H9 (cell line): ENCODE measurements around the gene SCFD1. TPM values are rescaled to one million over a fixed set of nuclear protein-coding genes. Genes with fewer than 3 reads are reported as not detected.

Experiments
- DNase-seq: peaks from one replicate; pipeline ENCODE4 v3.0.0-alpha.2; 2017
- H2AFZ ChIP-seq: one replicate; pipeline ENCODE4 v1.6.1; 2013; ENCODE audit warnings: mild to moderate bottlenecking, low read length, control low read depth, moderate library complexity
- H2AK5ac ChIP-seq: 2 replicates; pipeline ENCODE4 v1.6.1; 2013; ENCODE audit warnings: low read length, control low read depth, mixed read lengths; ENCODE audit not compliant: insufficient read length
- H2BK120ac ChIP-seq: one replicate; pipeline ENCODE4 v1.6.1; 2013; ENCODE audit warnings: low read depth, mild to moderate bottlenecking, low read length, control low read depth, inconsistent platforms; ENCODE audit not compliant: poor library complexity, severe bottlenecking
- H2BK12ac ChIP-seq: 2 replicates; pipeline ENCODE4 v1.6.1; 2013; ENCODE audit warnings: low read length, control low read depth, mixed read lengths, low read depth; ENCODE audit not compliant: insufficient read length
- H2BK15ac ChIP-seq: 2 replicates; pipeline ENCODE4 v1.6.1; 2013; ENCODE audit warnings: low read depth, low read length, control low read depth
- H2BK20ac ChIP-seq: one replicate; pipeline ENCODE4 v1.6.1; 2013; ENCODE audit warnings: low read depth, mild to moderate bottlenecking, low read length, control low read depth, inconsistent platforms; ENCODE audit not compliant: poor library complexity, severe bottlenecking
- H2BK5ac ChIP-seq: 2 replicates; pipeline ENCODE4 v1.6.1; 2013; ENCODE audit warnings: low read length, control low read depth, mixed read lengths; ENCODE audit not compliant: insufficient read length
- H3K14ac ChIP-seq: 2 replicates; pipeline ENCODE4 v1.6.1; 2013; ENCODE audit warnings: low read length, control low read depth; ENCODE audit not compliant: insufficient read depth
- H3K18ac ChIP-seq: 2 replicates; pipeline ENCODE4 v1.6.1; 2013; ENCODE audit warnings: low read depth, mild to moderate bottlenecking, mixed read lengths, low read length, control low read depth; ENCODE audit not compliant: insufficient read length
- H3K23ac ChIP-seq: 2 replicates; pipeline ENCODE4 v1.6.1; 2013; ENCODE audit warnings: low read length, control low read depth, mixed read lengths, low read depth; ENCODE audit not compliant: insufficient read length
- H3K23me2 ChIP-seq: 2 replicates; pipeline ENCODE4 v1.6.1; 2013; ENCODE audit warnings: low read depth, mild to moderate bottlenecking, mixed read lengths, low read length, control low read depth; ENCODE audit not compliant: insufficient read length, poor library complexity, severe bottlenecking
- H3K27ac ChIP-seq: 2 replicates; pipeline ENCODE4 v1.5.1; 2013; ENCODE audit warnings: low read length, control low read depth, mixed read lengths, low read depth; ENCODE audit not compliant: insufficient read length
- H3K27me3 ChIP-seq: 2 replicates; pipeline ENCODE4 v1.6.1; 2013; ENCODE audit warnings: low read length, control low read depth, inconsistent platforms; ENCODE audit not compliant: insufficient read depth
- H3K4ac ChIP-seq: 2 replicates; pipeline ENCODE4 v1.6.1; 2013; ENCODE audit warnings: low read depth, mild to moderate bottlenecking, control low read depth, inconsistent platforms, low read length, moderate library complexity
- H3K4me1 ChIP-seq: 2 replicates; pipeline ENCODE4 v1.6.1; 2013; ENCODE audit warnings: low read length, control low read depth, inconsistent platforms; ENCODE audit not compliant: insufficient read depth
- H3K4me2 ChIP-seq: 2 replicates; pipeline ENCODE4 v1.6.1; 2013; ENCODE audit warnings: low read length, control low read depth, mixed read lengths; ENCODE audit not compliant: insufficient read length, insufficient read depth
- H3K56ac ChIP-seq: 2 replicates; pipeline ENCODE4 v1.6.1; 2013; ENCODE audit warnings: low read depth, mild to moderate bottlenecking, mixed read lengths, low read length, control low read depth; ENCODE audit not compliant: insufficient read length
- H3K79me1 ChIP-seq: 2 replicates; pipeline ENCODE4 v1.6.1; 2013; ENCODE audit warnings: low read depth, mild to moderate bottlenecking, moderate library complexity, low read length, control low read depth, inconsistent platforms; ENCODE audit not compliant: insufficient read depth, poor library complexity, severe bottlenecking
- H3K79me2 ChIP-seq: 2 replicates; pipeline ENCODE4 v1.6.1; 2013; ENCODE audit warnings: low read length, control low read depth, inconsistent platforms; ENCODE audit not compliant: insufficient read depth
- H3K9ac ChIP-seq: 2 replicates; pipeline ENCODE4 v1.6.1; 2013; ENCODE audit warnings: low read length, control low read depth, mixed read lengths; ENCODE audit not compliant: insufficient read length; ENCODE audit errors: extremely low read depth
- H3K9me3 ChIP-seq: one replicate; pipeline ENCODE4 v1.6.1; 2013; ENCODE audit warnings: low read depth, low read length, inconsistent platforms; ENCODE audit not compliant: control insufficient read depth
- H3T11ph ChIP-seq: one replicate; pipeline ENCODE4 v1.6.1; 2013; ENCODE audit warnings: mild to moderate bottlenecking, low read length, control low read depth, inconsistent platforms
- H4K20me1 ChIP-seq: one replicate; pipeline ENCODE4 v1.6.1; 2013; ENCODE audit not compliant: control insufficient read depth, insufficient read length, insufficient read depth
- H4K5ac ChIP-seq: 2 replicates; pipeline ENCODE4 v1.6.1; 2013; ENCODE audit warnings: low read depth, mild to moderate bottlenecking, mixed read lengths, low read length, control low read depth; ENCODE audit not compliant: insufficient read length
- H4K8ac ChIP-seq: replicated peaks from 2 replicates; pipeline ENCODE4 v1.6.1; 2013; ENCODE audit warnings: low read length, control low read depth, mixed read lengths, low read depth; ENCODE audit not compliant: insufficient read length
- H4K91ac ChIP-seq: 2 replicates; pipeline ENCODE4 v1.6.1; 2013; ENCODE audit warnings: low read depth, mild to moderate bottlenecking, moderate library complexity, mixed read lengths, low read length, control low read depth; ENCODE audit not compliant: insufficient read length
- H3K27ac Mint-ChIP-seq, 3 experiments: 2 replicates in 2 of 3; 3 replicates in 1 of 3; pipeline ENCODE4 v1.8.0; 2020 to 2021; ENCODE audit warnings: mixed read lengths in 3 of 3, mild to moderate bottlenecking in 1 of 3, moderate library complexity in 1 of 3
- H3K27me3 Mint-ChIP-seq: 2 replicates; pipeline ENCODE4 v1.8.0; 2021; ENCODE audit warnings: low read depth, mild to moderate bottlenecking, moderate library complexity, mixed read lengths
- H3K36me3 Mint-ChIP-seq, 3 experiments: 2 replicates in 2 of 3; 3 replicates in 1 of 3; pipeline ENCODE4 v1.8.0; 2020 to 2021; ENCODE audit warnings: low read depth in 3 of 3, mixed read lengths in 3 of 3; ENCODE audit not compliant: insufficient read depth in 1 of 3
- H3K4me1 Mint-ChIP-seq, 2 experiments: 2 replicates each; pipeline ENCODE4 v1.8.0; 2020; ENCODE audit warnings: mixed read lengths in 2 of 2
- H3K4me3 Mint-ChIP-seq, 2 experiments: 2 replicates in 1 of 2; 3 replicates in 1 of 2; pipeline ENCODE4 v1.8.0; 2020 to 2021; ENCODE audit warnings: mild to moderate bottlenecking in 2 of 2, mixed read lengths in 2 of 2, moderate library complexity in 1 of 2
- H3K9me3 Mint-ChIP-seq, 2 experiments: 2 replicates in 1 of 2; 3 replicates in 1 of 2; pipeline ENCODE4 v1.8.0; 2020; ENCODE audit warnings: mild to moderate bottlenecking in 2 of 2, mixed read lengths in 2 of 2, moderate library complexity in 1 of 2
- WGBS: extraction: QIAGEN DNeasy Blood & Tissue Kit; methylation state at CpG from one replicate; pipeline ENCODE4 v1.1.7; 2013; ENCODE audit warnings: missing lambda C conversion rate, low lambda C conversion rate, mixed read lengths; ENCODE audit not compliant: insufficient read length; ENCODE audit errors: extremely low coverage; 5-methylcytosine and 5-hydroxymethylcytosine counted together
- total RNA-seq: library from RNA; stranded (reverse); gene quantifications from 2 replicates; pipeline ENCODE4 v1.2.1, GENCODE V29; 2021
- TF ChIP-seq, protein P1 (sequence below): fragments of 200-600 bp; sonication (generic); conservative IDR thresholded peaks from 3 replicates; pipeline ENCODE4 v1.8.0; 2021; ENCODE audit warnings: antibody characterized with exemption, mild to moderate bottlenecking

SCFD1 gene
- total RNA-seq, 1 experiment from 2014 or later, result 85.2 TPM

DNA sequence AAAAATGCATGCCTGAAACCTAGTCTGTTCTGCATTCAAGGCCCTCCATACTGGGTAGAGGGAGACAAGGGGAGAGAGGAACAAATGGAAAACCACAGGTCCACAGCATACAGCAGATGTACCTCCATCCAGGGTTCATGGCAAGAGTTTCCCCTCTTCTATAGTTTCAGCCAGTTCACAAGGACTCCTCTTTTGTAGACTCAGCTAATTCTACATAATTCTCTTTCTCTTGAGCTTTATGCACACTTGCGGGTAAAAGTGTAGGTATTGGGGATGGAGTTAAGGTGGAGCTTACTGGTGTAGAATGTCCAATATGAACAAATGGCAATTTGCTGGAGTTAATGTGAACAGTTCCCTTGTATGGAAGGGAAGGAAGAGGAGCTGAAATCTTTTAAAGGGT is 39.7 kb upstream of the SCFD1 start:
- H3K14ac ChIP-seq, result no peak overlapping the region

More for the DNA sequence above, 39.7 kb upstream of the SCFD1 start:
- no CpG with 5 or more reads among the region's 1 CpG for WGBS
- H3K23me2 ChIP-seq, result no peaks in the 10 kb centered on the region
- no peak overlapping the region for H3K4ac ChIP-seq
- no peak overlapping the region for H3K18ac ChIP-seq
- no peak overlapping the region for H2BK120ac ChIP-seq
- no peak overlapping the region for H3K27ac ChIP-seq
- no peak overlapping the region for H2BK20ac ChIP-seq
- no peak overlapping the region for H2BK15ac ChIP-seq
- no peaks in the 10 kb centered on the region for H3K9me3 ChIP-seq
- no peak overlapping the region for H4K91ac ChIP-seq
- H3K79me2 ChIP-seq, result peaks cover 22% of the 10 kb centered on the region
- no peak for DNase-seq
- H3K27me3 ChIP-seq, result no peaks in the 10 kb centered on the region
- peaks cover 3 to 4% of the 10 kb centered on the region in 2 experiments; a peak in 2 of 4 replicates for H3K4me1 Mint-ChIP-seq
- H2BK5ac ChIP-seq, result no peak overlapping the region
- no peak overlapping the region for H2AFZ ChIP-seq
- H3K27ac Mint-ChIP-seq, result peak overlapping the region in 1 of 3 experiments; percentile 35; a peak in 1 of 7 replicates
- no peak overlapping the region for H3K56ac ChIP-seq
- H3K27me3 Mint-ChIP-seq, result no peaks in the 10 kb centered on the region; the same call in 1 of the 2 replicates
- peaks cover 1% of the 10 kb centered on the region for H4K20me1 ChIP-seq
- H3T11ph ChIP-seq, result no peak overlapping the region
- no peak overlapping the region for H3K4me2 ChIP-seq
- H2AK5ac ChIP-seq, result no peak overlapping the region
- peaks cover 19 to 24% of the 10 kb centered on the region in 2 experiments for H3K9me3 Mint-ChIP-seq
- H3K4me1 ChIP-seq, result no peaks in the 10 kb centered on the region
- no peak overlapping the region for H3K23ac ChIP-seq
- no peak overlapping the region for H2BK12ac ChIP-seq
- TF ChIP-seq, protein P1, sequence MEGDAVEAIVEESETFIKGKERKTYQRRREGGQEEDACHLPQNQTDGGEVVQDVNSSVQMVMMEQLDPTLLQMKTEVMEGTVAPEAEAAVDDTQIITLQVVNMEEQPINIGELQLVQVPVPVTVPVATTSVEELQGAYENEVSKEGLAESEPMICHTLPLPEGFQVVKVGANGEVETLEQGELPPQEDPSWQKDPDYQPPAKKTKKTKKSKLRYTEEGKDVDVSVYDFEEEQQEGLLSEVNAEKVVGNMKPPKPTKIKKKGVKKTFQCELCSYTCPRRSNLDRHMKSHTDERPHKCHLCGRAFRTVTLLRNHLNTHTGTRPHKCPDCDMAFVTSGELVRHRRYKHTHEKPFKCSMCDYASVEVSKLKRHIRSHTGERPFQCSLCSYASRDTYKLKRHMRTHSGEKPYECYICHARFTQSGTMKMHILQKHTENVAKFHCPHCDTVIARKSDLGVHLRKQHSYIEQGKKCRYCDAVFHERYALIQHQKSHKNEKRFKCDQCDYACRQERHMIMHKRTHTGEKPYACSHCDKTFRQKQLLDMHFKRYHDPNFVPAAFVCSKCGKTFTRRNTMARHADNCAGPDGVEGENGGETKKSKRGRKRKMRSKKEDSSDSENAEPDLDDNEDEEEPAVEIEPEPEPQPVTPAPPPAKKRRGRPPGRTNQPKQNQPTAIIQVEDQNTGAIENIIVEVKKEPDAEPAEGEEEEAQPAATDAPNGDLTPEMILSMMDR, result no peak
- peaks cover 3% of the 10 kb centered on the region for H3K79me1 ChIP-seq
- no peak overlapping the region for H4K5ac ChIP-seq
- no peak overlapping the region for H3K9ac ChIP-seq
- H4K8ac ChIP-seq, result no peak overlapping the region
- H3K36me3 Mint-ChIP-seq, result peaks cover 33 to 53% (median 39%) of the 10 kb centered on the region in 3 experiments
- no peak overlapping the region for H3K4me3 Mint-ChIP-seq
